Measurements from ENCODE around the gene TBPL1.

DNA sequence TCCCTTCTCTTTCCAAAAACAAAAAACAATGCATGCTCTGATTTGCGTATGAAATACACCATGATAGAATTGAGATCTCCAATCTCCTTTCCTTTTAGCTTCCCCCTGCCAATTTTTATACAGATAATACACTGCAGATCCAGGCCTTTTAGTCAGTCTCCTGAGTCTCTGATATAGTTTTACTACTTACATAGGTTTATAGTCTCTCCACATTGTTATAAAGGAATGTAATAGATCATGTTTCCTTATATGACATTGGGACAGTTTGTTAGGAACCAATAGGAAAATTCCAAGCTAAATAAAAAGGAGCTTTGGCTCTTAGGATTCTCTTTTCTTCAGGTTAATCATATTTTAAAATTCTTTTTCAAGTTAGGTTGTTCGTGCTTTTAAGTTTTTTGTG, 36.5 kb downstream of the TBPL1 start:
- no peak for TF ChIP-seq PHF8 (IDR thresholded peaks at IDR 0.05; ENCODE audit: borderline replicate concordance, low read depth)
- TF ChIP-seq, protein P1, sequence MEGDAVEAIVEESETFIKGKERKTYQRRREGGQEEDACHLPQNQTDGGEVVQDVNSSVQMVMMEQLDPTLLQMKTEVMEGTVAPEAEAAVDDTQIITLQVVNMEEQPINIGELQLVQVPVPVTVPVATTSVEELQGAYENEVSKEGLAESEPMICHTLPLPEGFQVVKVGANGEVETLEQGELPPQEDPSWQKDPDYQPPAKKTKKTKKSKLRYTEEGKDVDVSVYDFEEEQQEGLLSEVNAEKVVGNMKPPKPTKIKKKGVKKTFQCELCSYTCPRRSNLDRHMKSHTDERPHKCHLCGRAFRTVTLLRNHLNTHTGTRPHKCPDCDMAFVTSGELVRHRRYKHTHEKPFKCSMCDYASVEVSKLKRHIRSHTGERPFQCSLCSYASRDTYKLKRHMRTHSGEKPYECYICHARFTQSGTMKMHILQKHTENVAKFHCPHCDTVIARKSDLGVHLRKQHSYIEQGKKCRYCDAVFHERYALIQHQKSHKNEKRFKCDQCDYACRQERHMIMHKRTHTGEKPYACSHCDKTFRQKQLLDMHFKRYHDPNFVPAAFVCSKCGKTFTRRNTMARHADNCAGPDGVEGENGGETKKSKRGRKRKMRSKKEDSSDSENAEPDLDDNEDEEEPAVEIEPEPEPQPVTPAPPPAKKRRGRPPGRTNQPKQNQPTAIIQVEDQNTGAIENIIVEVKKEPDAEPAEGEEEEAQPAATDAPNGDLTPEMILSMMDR (IDR thresholded peaks at IDR 0.05), result no peak
- TF ChIP-seq SMC3 (IDR thresholded peaks at IDR 0.05), result no peak
- no peak for TF ChIP-seq CHD4 (IDR thresholded peaks at IDR 0.05; ENCODE audit: borderline replicate concordance)
- TF ChIP-seq, protein P2, sequence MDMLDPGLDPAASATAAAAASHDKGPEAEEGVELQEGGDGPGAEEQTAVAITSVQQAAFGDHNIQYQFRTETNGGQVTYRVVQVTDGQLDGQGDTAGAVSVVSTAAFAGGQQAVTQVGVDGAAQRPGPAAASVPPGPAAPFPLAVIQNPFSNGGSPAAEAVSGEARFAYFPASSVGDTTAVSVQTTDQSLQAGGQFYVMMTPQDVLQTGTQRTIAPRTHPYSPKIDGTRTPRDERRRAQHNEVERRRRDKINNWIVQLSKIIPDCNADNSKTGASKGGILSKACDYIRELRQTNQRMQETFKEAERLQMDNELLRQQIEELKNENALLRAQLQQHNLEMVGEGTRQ (IDR thresholded peaks at IDR 0.05), result no peak
- no peak for TF ChIP-seq BHLHE40 (IDR thresholded peaks at IDR 0.05; ENCODE audit: low read depth, low read length)
- no peak for TF ChIP-seq MAZ (IDR thresholded peaks at IDR 0.05; ENCODE audit: borderline replicate concordance, low read depth, low read length)
- no peak for TF ChIP-seq POLR2A (IDR thresholded peaks at IDR 0.05; ENCODE audit: low read length)
- no peak for TF ChIP-seq FOSL2 (IDR thresholded peaks at IDR 0.05)
- no peak for TF ChIP-seq FOSL2 (CRISPR knock-in tag; IDR thresholded peaks at IDR 0.05)
- no peak for TF ChIP-seq POLR2AphosphoS2 (conservative IDR thresholded peaks at IDR 0.05; ENCODE audit: low read length)
- TF ChIP-seq, protein P3, sequence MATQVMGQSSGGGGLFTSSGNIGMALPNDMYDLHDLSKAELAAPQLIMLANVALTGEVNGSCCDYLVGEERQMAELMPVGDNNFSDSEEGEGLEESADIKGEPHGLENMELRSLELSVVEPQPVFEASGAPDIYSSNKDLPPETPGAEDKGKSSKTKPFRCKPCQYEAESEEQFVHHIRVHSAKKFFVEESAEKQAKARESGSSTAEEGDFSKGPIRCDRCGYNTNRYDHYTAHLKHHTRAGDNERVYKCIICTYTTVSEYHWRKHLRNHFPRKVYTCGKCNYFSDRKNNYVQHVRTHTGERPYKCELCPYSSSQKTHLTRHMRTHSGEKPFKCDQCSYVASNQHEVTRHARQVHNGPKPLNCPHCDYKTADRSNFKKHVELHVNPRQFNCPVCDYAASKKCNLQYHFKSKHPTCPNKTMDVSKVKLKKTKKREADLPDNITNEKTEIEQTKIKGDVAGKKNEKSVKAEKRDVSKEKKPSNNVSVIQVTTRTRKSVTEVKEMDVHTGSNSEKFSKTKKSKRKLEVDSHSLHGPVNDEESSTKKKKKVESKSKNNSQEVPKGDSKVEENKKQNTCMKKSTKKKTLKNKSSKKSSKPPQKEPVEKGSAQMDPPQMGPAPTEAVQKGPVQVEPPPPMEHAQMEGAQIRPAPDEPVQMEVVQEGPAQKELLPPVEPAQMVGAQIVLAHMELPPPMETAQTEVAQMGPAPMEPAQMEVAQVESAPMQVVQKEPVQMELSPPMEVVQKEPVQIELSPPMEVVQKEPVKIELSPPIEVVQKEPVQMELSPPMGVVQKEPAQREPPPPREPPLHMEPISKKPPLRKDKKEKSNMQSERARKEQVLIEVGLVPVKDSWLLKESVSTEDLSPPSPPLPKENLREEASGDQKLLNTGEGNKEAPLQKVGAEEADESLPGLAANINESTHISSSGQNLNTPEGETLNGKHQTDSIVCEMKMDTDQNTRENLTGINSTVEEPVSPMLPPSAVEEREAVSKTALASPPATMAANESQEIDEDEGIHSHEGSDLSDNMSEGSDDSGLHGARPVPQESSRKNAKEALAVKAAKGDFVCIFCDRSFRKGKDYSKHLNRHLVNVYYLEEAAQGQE (IDR thresholded peaks at IDR 0.05), result no peak
